GM12878 (cell line): ENCODE data around the gene TNFAIP1. TPM values are rescaled to one million over a fixed set of nuclear protein-coding genes. Genes with fewer than 3 reads are reported as not detected.
A peak's percentile ranks its signal among the peaks of the same experiment; 100 is the strongest.

Source experiments
- ASH2L ChIP-seq: fragments of 300-600, 200-600 bp; sonication (generic); IDR thresholded peaks from 2 replicates; pipeline ENCODE4 v1.6.1; 2017; ENCODE audit warnings: low read depth, mild to moderate bottlenecking, borderline replicate concordance
- BCL11A ChIP-seq: IDR thresholded peaks from 2 replicates; pipeline ENCODE4 v1.6.1; 2011; ENCODE audit warnings: low read depth, low read length
- CHD2 ChIP-seq: IDR thresholded peaks from 2 replicates; pipeline ENCODE4 v1.6.1; 2011; ENCODE audit warnings: low read depth, low read length, improper control_type of control experiment, borderline replicate concordance
- FOS ChIP-seq: IDR thresholded peaks from 3 replicates; pipeline ENCODE4 v1.6.1; 2011; ENCODE audit warnings: borderline replicate concordance; ENCODE audit not compliant: insufficient read length; ENCODE audit errors: extremely low read depth
- KLF5 ChIP-seq: fragments of 450-650 bp; IDR thresholded peaks from 2 replicates; pipeline ENCODE4 v1.6.1; 2014; ENCODE audit warnings: mild to moderate bottlenecking; ENCODE audit not compliant: partially characterized antibody
- PAX8 ChIP-seq: fragments of 450-650 bp; IDR thresholded peaks from 2 replicates; pipeline ENCODE4 v1.6.1; 2017; ENCODE audit warnings: mild to moderate bottlenecking, moderate library complexity
- PML ChIP-seq: IDR thresholded peaks from 2 replicates; pipeline ENCODE4 v1.6.1; 2012; ENCODE audit warnings: low read length, inconsistent platforms
- RCOR1 ChIP-seq: conservative IDR thresholded peaks from 2 replicates; pipeline ENCODE4 v1.6.1; 2012; ENCODE audit warnings: low read depth, low read length, improper control_type of control experiment
- SIN3A ChIP-seq: IDR thresholded peaks from 2 replicates; pipeline ENCODE4 v1.6.1; 2012; ENCODE audit warnings: low read depth, low read length, improper control_type of control experiment
- SIX5 ChIP-seq: IDR thresholded peaks from 2 replicates; pipeline ENCODE4 v1.6.1; 2011; ENCODE audit warnings: mild to moderate bottlenecking, low read depth, low read length, moderate library complexity; ENCODE audit not compliant: severe bottlenecking
- TCF12 ChIP-seq: IDR thresholded peaks from 2 replicates; pipeline ENCODE4 v1.6.1; 2011; ENCODE audit warnings: low read depth, mild to moderate bottlenecking, low read length
- TCF3 ChIP-seq: IDR thresholded peaks from 2 replicates; pipeline ENCODE4 v1.6.1; 2012; ENCODE audit warnings: low read depth, mild to moderate bottlenecking, low read length, borderline replicate concordance; ENCODE audit not compliant: insufficient read depth
- ZNF384 ChIP-seq: IDR thresholded peaks from 2 replicates; pipeline ENCODE4 v1.6.1; 2012; ENCODE audit warnings: low read depth, mild to moderate bottlenecking, low read length, improper control_type of control experiment, borderline replicate concordance
- polyA plus RNA-seq, 11 experiments: library from polyadenylated mRNA; depleted of rRNA in 4 of 11; unstranded in 6 of 11; stranded (reverse) in 5 of 11; fragments of >200 nt; fragmentation: Nextera tagmentation in 4 of 11; fragmentation: Illumina TruSeq in 1 of 11; extraction: Ambion mirVana in 4 of 11; extraction: Trizol in 1 of 11; gene quantifications; 1 replicate in 1 of 11; 2 replicates in 10 of 11; pipeline versions ENCODE4 v1.2.1 to v1.2.3, GENCODE V29; 2011 to 2016; ENCODE audit warnings: inconsistent platforms in 2 of 11, missing spikeins in 2 of 11, low read depth in 1 of 11
- total RNA-seq, 4 experiments: library from RNA; depleted of rRNA in 3 of 4; stranded (reverse); fragments of >200 nt in 3 of 4; fragmentation: Illumina TruSeq in 1 of 4; extraction: Trizol in 1 of 4; gene quantifications; 2 replicates each; pipeline versions ENCODE4 v1.2.1 to v1.2.3, GENCODE V29; 2013 to 2021
- TF ChIP-seq, protein P1 (sequence below): IDR thresholded peaks from 2 replicates; pipeline ENCODE4 v1.6.1; 2011; ENCODE audit warnings: borderline replicate concordance, low read depth, mild to moderate bottlenecking, moderate library complexity, low read length; ENCODE audit not compliant: insufficient read depth, poor library complexity, severe bottlenecking
- TF ChIP-seq, protein P2 (sequence below): fragments of 450-650 bp; IDR thresholded peaks from 2 replicates; pipeline ENCODE4 v1.6.1; 2018; ENCODE audit warnings: borderline replicate concordance, mild to moderate bottlenecking; ENCODE audit not compliant: partially characterized antibody
- TF ChIP-seq, protein P3 (sequence below): fragments of 450-650 bp; IDR thresholded peaks from 2 replicates; pipeline ENCODE4 v1.6.1; 2017; ENCODE audit warnings: mild to moderate bottlenecking, moderate library complexity
- TF ChIP-seq, protein P4 (sequence below): IDR thresholded peaks from 2 replicates; pipeline ENCODE4 v1.6.1; 2012; ENCODE audit warnings: mild to moderate bottlenecking, low read depth, low read length

Gene TNFAIP1
- total and polyA plus RNA-seq, 10 of the 15 experiments (the other 5 are each of a cell fraction or from before 2014, with no cell fraction given), result 1.8 to 16.9 (median 11.7) TPM

DNA sequence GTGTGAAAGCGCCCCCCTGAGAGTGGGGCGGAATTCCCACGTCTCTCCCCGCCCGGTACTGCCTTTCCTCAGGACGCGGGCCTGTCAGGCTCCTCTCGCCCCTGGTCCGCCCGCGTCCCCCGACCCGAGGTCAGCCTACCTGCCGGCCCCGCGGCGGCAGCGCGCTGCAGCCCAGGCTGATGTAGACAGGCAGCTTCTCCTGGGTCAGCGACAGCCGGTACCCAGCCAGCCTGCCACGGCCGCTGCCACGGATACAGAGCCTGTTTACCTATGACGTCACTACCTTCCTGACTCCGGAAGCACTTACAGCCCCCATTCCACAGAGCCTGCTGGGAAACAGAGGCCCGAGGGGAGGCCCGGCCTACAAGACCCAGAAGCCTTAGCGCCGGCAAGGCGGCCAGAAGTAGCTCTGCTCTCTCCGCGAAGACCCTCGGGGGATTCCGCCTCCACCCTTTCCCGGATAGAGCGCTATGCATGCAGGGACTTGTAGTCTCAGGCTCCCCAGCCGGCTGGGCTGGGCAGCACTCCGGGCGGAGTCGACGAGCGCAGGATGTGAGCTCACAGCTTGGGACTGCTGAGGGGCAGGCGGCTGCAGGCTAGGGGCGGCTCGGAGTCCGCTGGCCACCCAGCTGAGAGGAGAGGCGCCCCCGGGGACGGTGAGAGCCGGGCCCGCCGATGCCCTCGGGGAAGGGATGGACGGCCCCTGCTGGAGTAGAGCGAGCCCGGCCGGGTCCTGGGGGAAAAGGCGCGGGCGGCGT, at the start of gene TNFAIP1, which contains the start of gene IFT20 (continued):
- TF ChIP-seq, protein P1, sequence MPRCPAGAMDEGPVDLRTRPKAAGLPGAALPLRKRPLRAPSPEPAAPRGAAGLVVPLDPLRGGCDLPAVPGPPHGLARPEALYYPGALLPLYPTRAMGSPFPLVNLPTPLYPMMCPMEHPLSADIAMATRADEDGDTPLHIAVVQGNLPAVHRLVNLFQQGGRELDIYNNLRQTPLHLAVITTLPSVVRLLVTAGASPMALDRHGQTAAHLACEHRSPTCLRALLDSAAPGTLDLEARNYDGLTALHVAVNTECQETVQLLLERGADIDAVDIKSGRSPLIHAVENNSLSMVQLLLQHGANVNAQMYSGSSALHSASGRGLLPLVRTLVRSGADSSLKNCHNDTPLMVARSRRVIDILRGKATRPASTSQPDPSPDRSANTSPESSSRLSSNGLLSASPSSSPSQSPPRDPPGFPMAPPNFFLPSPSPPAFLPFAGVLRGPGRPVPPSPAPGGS, result no peak
- no peak for TF ChIP-seq RCOR1
- 0 out of 2 replicates have a peak, but pooled peaks have one; percentile 60 for TF ChIP-seq PML
- peak; percentile 95 for TF ChIP-seq KLF5
- TF ChIP-seq, protein P2, sequence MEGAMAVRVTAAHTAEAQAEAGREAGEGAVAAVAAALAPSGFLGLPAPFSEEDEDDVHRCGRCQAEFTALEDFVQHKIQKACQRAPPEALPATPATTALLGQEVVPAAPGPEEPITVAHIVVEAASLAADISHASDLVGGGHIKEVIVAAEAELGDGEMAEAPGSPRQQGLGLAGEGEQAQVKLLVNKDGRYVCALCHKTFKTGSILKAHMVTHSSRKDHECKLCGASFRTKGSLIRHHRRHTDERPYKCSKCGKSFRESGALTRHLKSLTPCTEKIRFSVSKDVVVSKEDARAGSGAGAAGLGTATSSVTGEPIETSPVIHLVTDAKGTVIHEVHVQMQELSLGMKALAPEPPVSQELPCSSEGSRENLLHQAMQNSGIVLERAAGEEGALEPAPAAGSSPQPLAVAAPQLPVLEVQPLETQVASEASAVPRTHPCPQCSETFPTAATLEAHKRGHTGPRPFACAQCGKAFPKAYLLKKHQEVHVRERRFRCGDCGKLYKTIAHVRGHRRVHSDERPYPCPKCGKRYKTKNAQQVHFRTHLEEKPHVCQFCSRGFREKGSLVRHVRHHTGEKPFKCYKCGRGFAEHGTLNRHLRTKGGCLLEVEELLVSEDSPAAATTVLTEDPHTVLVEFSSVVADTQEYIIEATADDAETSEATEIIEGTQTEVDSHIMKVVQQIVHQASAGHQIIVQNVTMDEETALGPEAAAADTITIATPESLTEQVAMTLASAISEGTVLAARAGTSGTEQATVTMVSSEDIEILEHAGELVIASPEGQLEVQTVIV, result peak; percentile 55
- TF ChIP-seq ZNF384, result no peak
- TF ChIP-seq CHD2, result peak; percentile 93
- TF ChIP-seq PAX8, result no peak
- 0 out of 2 replicates have a peak, but pooled peaks have one; percentile 53 for TF ChIP-seq TCF12
- TF ChIP-seq, protein P3, sequence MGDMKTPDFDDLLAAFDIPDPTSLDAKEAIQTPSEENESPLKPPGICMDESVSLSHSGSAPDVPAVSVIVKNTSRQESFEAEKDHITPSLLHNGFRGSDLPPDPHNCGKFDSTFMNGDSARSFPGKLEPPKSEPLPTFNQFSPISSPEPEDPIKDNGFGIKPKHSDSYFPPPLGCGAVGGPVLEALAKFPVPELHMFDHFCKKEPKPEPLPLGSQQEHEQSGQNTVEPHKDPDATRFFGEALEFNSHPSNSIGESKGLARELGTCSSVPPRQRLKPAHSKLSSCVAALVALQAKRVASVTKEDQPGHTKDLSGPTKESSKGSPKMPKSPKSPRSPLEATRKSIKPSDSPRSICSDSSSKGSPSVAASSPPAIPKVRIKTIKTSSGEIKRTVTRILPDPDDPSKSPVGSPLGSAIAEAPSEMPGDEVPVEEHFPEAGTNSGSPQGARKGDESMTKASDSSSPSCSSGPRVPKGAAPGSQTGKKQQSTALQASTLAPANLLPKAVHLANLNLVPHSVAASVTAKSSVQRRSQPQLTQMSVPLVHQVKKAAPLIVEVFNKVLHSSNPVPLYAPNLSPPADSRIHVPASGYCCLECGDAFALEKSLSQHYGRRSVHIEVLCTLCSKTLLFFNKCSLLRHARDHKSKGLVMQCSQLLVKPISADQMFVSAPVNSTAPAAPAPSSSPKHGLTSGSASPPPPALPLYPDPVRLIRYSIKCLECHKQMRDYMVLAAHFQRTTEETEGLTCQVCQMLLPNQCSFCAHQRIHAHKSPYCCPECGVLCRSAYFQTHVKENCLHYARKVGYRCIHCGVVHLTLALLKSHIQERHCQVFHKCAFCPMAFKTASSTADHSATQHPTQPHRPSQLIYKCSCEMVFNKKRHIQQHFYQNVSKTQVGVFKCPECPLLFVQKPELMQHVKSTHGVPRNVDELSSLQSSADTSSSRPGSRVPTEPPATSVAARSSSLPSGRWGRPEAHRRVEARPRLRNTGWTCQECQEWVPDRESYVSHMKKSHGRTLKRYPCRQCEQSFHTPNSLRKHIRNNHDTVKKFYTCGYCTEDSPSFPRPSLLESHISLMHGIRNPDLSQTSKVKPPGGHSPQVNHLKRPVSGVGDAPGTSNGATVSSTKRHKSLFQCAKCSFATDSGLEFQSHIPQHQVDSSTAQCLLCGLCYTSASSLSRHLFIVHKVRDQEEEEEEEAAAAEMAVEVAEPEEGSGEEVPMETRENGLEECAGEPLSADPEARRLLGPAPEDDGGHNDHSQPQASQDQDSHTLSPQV, result no peak
- no peak for TF ChIP-seq TCF3
- TF ChIP-seq ASH2L, result no peak
- peak; percentile 93; the same call in 1 of the 2 replicates for TF ChIP-seq SIN3A
- no peak for TF ChIP-seq FOS
- TF ChIP-seq BCL11A, result 0 out of 2 replicates have a peak, but pooled peaks have one; percentile 41
- TF ChIP-seq, protein P4, sequence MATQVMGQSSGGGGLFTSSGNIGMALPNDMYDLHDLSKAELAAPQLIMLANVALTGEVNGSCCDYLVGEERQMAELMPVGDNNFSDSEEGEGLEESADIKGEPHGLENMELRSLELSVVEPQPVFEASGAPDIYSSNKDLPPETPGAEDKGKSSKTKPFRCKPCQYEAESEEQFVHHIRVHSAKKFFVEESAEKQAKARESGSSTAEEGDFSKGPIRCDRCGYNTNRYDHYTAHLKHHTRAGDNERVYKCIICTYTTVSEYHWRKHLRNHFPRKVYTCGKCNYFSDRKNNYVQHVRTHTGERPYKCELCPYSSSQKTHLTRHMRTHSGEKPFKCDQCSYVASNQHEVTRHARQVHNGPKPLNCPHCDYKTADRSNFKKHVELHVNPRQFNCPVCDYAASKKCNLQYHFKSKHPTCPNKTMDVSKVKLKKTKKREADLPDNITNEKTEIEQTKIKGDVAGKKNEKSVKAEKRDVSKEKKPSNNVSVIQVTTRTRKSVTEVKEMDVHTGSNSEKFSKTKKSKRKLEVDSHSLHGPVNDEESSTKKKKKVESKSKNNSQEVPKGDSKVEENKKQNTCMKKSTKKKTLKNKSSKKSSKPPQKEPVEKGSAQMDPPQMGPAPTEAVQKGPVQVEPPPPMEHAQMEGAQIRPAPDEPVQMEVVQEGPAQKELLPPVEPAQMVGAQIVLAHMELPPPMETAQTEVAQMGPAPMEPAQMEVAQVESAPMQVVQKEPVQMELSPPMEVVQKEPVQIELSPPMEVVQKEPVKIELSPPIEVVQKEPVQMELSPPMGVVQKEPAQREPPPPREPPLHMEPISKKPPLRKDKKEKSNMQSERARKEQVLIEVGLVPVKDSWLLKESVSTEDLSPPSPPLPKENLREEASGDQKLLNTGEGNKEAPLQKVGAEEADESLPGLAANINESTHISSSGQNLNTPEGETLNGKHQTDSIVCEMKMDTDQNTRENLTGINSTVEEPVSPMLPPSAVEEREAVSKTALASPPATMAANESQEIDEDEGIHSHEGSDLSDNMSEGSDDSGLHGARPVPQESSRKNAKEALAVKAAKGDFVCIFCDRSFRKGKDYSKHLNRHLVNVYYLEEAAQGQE, result no peak
- peak; percentile 97 for TF ChIP-seq SIX5
